Measurements from ENCODE around the gene KDM6A.

- TF ChIP-seq, protein P1, sequence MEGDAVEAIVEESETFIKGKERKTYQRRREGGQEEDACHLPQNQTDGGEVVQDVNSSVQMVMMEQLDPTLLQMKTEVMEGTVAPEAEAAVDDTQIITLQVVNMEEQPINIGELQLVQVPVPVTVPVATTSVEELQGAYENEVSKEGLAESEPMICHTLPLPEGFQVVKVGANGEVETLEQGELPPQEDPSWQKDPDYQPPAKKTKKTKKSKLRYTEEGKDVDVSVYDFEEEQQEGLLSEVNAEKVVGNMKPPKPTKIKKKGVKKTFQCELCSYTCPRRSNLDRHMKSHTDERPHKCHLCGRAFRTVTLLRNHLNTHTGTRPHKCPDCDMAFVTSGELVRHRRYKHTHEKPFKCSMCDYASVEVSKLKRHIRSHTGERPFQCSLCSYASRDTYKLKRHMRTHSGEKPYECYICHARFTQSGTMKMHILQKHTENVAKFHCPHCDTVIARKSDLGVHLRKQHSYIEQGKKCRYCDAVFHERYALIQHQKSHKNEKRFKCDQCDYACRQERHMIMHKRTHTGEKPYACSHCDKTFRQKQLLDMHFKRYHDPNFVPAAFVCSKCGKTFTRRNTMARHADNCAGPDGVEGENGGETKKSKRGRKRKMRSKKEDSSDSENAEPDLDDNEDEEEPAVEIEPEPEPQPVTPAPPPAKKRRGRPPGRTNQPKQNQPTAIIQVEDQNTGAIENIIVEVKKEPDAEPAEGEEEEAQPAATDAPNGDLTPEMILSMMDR (IDR thresholded peaks at IDR 0.05) = peak; percentile 14
- TF ChIP-seq EZH2 (IDR thresholded peaks at IDR 0.05; ENCODE audit: borderline replicate concordance, insufficient read depth, low read depth, low read length, poor library complexity, severe bottlenecking) = no peak
Measured at GRCh38 chrX:44945736-44946135, 72.7 kb downstream of the KDM6A start.

Data from B cell (primary cell).